HepG2 (cell line): ENCODE data around the gene NMU. TPM values are rescaled to one million over a fixed set of nuclear protein-coding genes. Genes with fewer than 3 reads are reported as not detected.

ENCODE experiments used
- ATAC-seq: fragments of 200-7000 bp; cut with Tn5 transposase; 3 replicates; pipeline ENCODE4 v1.9.1; 2020; ENCODE audit warnings: mild to moderate bottlenecking, moderate library complexity
- BruUV-seq: library from RNA; stranded (reverse); fragments of 400-500 nt; replicated peaks from 2 replicates; lab custom pipeline; 2021; lab: Mats Ljungman, UMichigan
- CTCF ChIA-PET: fragments of 300-600 bp; formaldehyde crosslinking; extraction: SDS; loops from one replicate; lab custom pipeline; 2021; ENCODE audit warnings: low total read pairs, inconsistent platforms, low intra/inter-chr PET ratio; lab: Yijun Ruan, JAX
- POLR2A ChIA-PET: fragments of 350-600 bp; sonication (Branson Sonifier 250); formaldehyde crosslinking; loops from one replicate; lab custom pipeline; 2020; ENCODE audit warnings: antibody characterized with exemption, inconsistent platforms; lab: Yijun Ruan, JAX
- DNase-seq: peaks from one replicate; pipeline ENCODE4 v3.0.0-alpha.2; 2015; ENCODE audit warnings: low spot score
- FAIRE-seq: peaks from 3 replicates; lab custom pipeline; 2011; peaks lifted over from hg19 to GRCh38; lab: Jason Lieb, UNC
- H2AFZ ChIP-seq: one replicate; pipeline ENCODE4 v1.6.1; 2011; ENCODE audit warnings: low read length, inconsistent platforms
- H3K27ac ChIP-seq: fragments of 300-600 bp; 3 replicates; pipeline ENCODE4 v1.8.0; 2011; ENCODE audit warnings: mixed run types, mild to moderate bottlenecking, mixed read lengths, low read length, inconsistent platforms; ENCODE audit not compliant: insufficient read depth; ENCODE audit errors: extremely low read length
- H3K27me3 ChIP-seq, 2 experiments: fragments of 200-600 bp in 1 of 2; 2 replicates in 1 of 2; 3 replicates in 1 of 2; pipeline versions ENCODE4 v1.6.0 to v1.8.0; 2011; ENCODE audit warnings: low read length in 2 of 2, mild to moderate bottlenecking in 2 of 2, moderate library complexity in 2 of 2, inconsistent platforms in 1 of 2; ENCODE audit not compliant: insufficient read depth in 2 of 2, control insufficient read depth in 1 of 2
- H3K36me3 ChIP-seq, 2 experiments: fragments of 200-600 bp in 1 of 2; replicated peaks in 1 of 2; 2 replicates in 1 of 2; 3 replicates in 1 of 2; pipeline versions ENCODE4 v1.5.1 to v1.8.0; 2011; ENCODE audit warnings: low read length in 2 of 2, inconsistent platforms in 1 of 2; ENCODE audit not compliant: insufficient read depth in 2 of 2, control insufficient read depth in 1 of 2
- H3K4me1 ChIP-seq: 2 replicates; pipeline ENCODE4 v1.5.1; 2012; ENCODE audit warnings: low read length, inconsistent platforms; ENCODE audit not compliant: insufficient read depth
- H3K4me2 ChIP-seq: 2 replicates; pipeline ENCODE4 v1.6.0; 2011; ENCODE audit warnings: low read depth, low read length, inconsistent platforms
- H3K4me3 ChIP-seq, 3 experiments: fragments of 200-600 bp in 1 of 3; sonication (generic), shearing (Covaris generic) in 1 of 3; replicated peaks in 1 of 3; 2 replicates each; pipeline ENCODE4 v1.5.1; 2011 to 2016; ENCODE audit warnings: low read length in 3 of 3, inconsistent platforms in 2 of 3, low read depth in 2 of 3, mild to moderate bottlenecking in 2 of 3, control low read depth in 1 of 3, mixed read lengths in 1 of 3; ENCODE audit not compliant: insufficient read depth in 1 of 3
- H3K79me2 ChIP-seq: one replicate; pipeline ENCODE4 v1.6.1; 2011; ENCODE audit warnings: low read length, inconsistent platforms; ENCODE audit not compliant: insufficient read depth
- H3K9ac ChIP-seq: 2 replicates; pipeline ENCODE4 v1.6.0; 2011; ENCODE audit warnings: mild to moderate bottlenecking, low read depth, low read length, inconsistent platforms; ENCODE audit not compliant: insufficient read depth
- H3K9me3 ChIP-seq: 2 replicates; pipeline ENCODE4 v1.5.1; 2012; ENCODE audit warnings: mild to moderate bottlenecking, low read length
- H4K20me1 ChIP-seq: 2 replicates; pipeline ENCODE4 v1.6.0; 2011; ENCODE audit warnings: inconsistent platforms, mild to moderate bottlenecking, low read length, moderate library complexity; ENCODE audit not compliant: insufficient read depth
- ARID2 ChIP-seq: sonication (generic); formaldehyde crosslinking; IDR thresholded peaks from 2 replicates; pipeline ENCODE4 v1.8.1; 2022; ENCODE audit warnings: mild to moderate bottlenecking, missing genetic modification reagents, borderline replicate concordance
- CEBPG ChIP-seq: IDR thresholded peaks from 2 replicates; pipeline ENCODE4 v1.6.1; 2016
- GABPB1 ChIP-seq: IDR thresholded peaks from 2 replicates; pipeline ENCODE4 v1.6.1; 2016; ENCODE audit warnings: mild to moderate bottlenecking, missing genetic modification reagents, moderate library complexity, missing compliant biosample characterization
- KLF12 ChIP-seq: sonication (generic); formaldehyde crosslinking; IDR thresholded peaks from 2 replicates; pipeline ENCODE4 v1.4.0; 2020; ENCODE audit warnings: missing genetic modification reagents, borderline replicate concordance
- MBD4 ChIP-seq: IDR thresholded peaks from 2 replicates; pipeline ENCODE4 v1.6.1; 2012; ENCODE audit warnings: low read length, inconsistent platforms, borderline replicate concordance
- RAD21 ChIP-seq: fragments of 450-650 bp; formaldehyde crosslinking; IDR thresholded peaks from 2 replicates; pipeline ENCODE4 v1.5.0; 2020; ENCODE audit warnings: mild to moderate bottlenecking
- RARA ChIP-seq: IDR thresholded peaks from 2 replicates; pipeline ENCODE4 v1.6.1; 2016; ENCODE audit warnings: missing genetic modification reagents, missing compliant biosample characterization
- SALL2 ChIP-seq: sonication (generic); formaldehyde crosslinking; IDR thresholded peaks from 2 replicates; pipeline ENCODE4 v1.8.1; 2023; ENCODE audit warnings: mild to moderate bottlenecking, missing genetic modification reagents, inconsistent platforms
- SIX4 ChIP-seq: sonication (generic); formaldehyde crosslinking; IDR thresholded peaks from 2 replicates; pipeline ENCODE4 v1.4.0; 2020; ENCODE audit warnings: missing genetic modification reagents
- SP140L ChIP-seq: sonication (generic); formaldehyde crosslinking; IDR thresholded peaks from 2 replicates; pipeline ENCODE4 v1.4.0; 2020; ENCODE audit warnings: missing genetic modification reagents, borderline replicate concordance
- ZC3H13 ChIP-seq: sonication (generic); formaldehyde crosslinking; IDR thresholded peaks from 2 replicates; pipeline ENCODE4 v1.8.1; 2023; ENCODE audit warnings: mild to moderate bottlenecking, missing genetic modification reagents, moderate library complexity
- ZNF24 ChIP-seq: fragments of 450-650 bp; IDR thresholded peaks from 2 replicates; pipeline ENCODE4 v1.6.1; 2017; ENCODE audit warnings: antibody characterized with exemption, mild to moderate bottlenecking
- ZNF30 ChIP-seq: sonication (generic); formaldehyde crosslinking; IDR thresholded peaks from 2 replicates; pipeline ENCODE4 v1.5.0; 2020; ENCODE audit warnings: mild to moderate bottlenecking, missing genetic modification reagents
- ZNF367 ChIP-seq: sonication (generic); formaldehyde crosslinking; IDR thresholded peaks from 2 replicates; pipeline ENCODE4 v1.4.0; 2020; ENCODE audit warnings: missing genetic modification reagents, borderline replicate concordance
- ZNF703 ChIP-seq: sonication (generic); formaldehyde crosslinking; IDR thresholded peaks from 2 replicates; pipeline ENCODE4 v1.5.1; 2020; ENCODE audit warnings: missing genetic modification reagents, mild to moderate bottlenecking, moderate library complexity, borderline replicate concordance
- ZNF737 ChIP-seq: sonication (generic); formaldehyde crosslinking; IDR thresholded peaks from 2 replicates; pipeline ENCODE4 v1.5.0; 2020; ENCODE audit warnings: missing genetic modification reagents, mild to moderate bottlenecking, borderline replicate concordance
- WGBS: methylation state at CpG from one replicate; pipeline ENCODE4 v1.1.6; 2017; ENCODE audit warnings: low lambda C conversion rate; 5-methylcytosine and 5-hydroxymethylcytosine counted together
- in situ Hi-C: cut with HindIII; loops from 2 replicates; pipeline ENCODE4 v1.10.0; 2017; ENCODE audit warnings: low pct_unique_long_range_greater_than_20kb; ENCODE audit not compliant: extremely low pct_ligation_motif_present
- intact Hi-C: fragments of 100-400 bp; cut with micrococcal nuclease; formaldehyde crosslinking; loops from one replicate; pipeline ENCODE4 v1.10.0; 2022; ENCODE audit not compliant: unreplicated experiment
- polyA plus RNA-seq, 8 experiments: library from polyadenylated mRNA; depleted of rRNA in 3 of 8; stranded (reverse) in 7 of 8; unstranded in 1 of 8; fragments of >200 nt; fragmentation: Illumina TruSeq in 4 of 8; extraction: Trizol in 4 of 8; gene quantifications; 2 replicates each; pipeline versions ENCODE4 v1.2.1 to v1.2.3, GENCODE V29; 2011 to 2016; ENCODE audit warnings: low read depth in 4 of 8, missing spikeins in 1 of 8, mixed read lengths in 1 of 8; ENCODE audit not compliant: insufficient read depth in 1 of 8
- total RNA-seq, 5 experiments: library from RNA; depleted of rRNA; stranded (reverse); fragments of >200 nt; fragmentation: Illumina TruSeq; extraction: Trizol; gene quantifications; 2 replicates each; pipeline ENCODE4 v1.2.3, GENCODE V29; 2016; ENCODE audit warnings: low read depth in 1 of 5
- TF ChIP-seq, protein P1 (sequence below): sonication (generic); formaldehyde crosslinking; IDR thresholded peaks from 2 replicates; pipeline ENCODE4 v1.5.0; 2020; ENCODE audit warnings: missing genetic modification reagents
- TF ChIP-seq, protein P2 (sequence below): sonication (generic); formaldehyde crosslinking; IDR thresholded peaks from 2 replicates; pipeline ENCODE4 v1.4.0; 2020; ENCODE audit warnings: missing genetic modification reagents

The NMU gene
- total and polyA plus RNA-seq, 2 of the 13 experiments (the other 11 are each of a cell fraction or from before 2014, with no cell fraction given), result not detected

DNA sequence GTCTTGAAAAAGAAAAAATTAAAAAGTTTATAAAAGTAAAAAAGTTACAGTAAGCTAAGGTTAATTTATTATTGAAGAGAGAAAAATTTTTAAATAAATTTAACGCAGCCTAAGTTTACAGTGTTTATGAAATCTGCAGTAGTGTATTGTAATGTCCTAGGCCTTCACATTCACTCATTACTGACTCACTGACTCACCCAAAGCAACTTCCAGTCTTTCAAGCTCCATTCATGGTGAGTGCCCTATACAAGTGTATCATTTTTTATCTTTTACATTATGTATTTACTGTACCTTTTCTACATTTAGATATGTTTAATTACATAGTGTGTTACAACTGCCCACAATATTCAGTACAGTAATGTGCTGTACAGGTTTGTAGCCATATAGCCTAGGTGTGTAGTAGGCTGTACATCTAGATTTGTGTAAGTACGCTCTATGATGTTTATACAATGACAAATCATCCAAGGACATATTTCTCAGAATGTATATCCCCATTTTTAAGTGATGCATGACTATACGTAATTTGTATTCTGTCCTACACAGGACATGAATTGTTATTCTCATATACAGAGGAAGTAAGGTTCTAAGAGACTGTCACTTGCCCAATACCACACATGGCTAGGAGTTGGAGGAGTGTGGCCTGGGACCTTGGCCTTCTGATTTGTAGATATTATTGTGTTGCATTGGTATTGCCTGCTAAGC is 24.6 kb downstream of the NMU start:
- intact Hi-C loops, result no loop called here
- no peak overlapping the region for H2AFZ ChIP-seq
- CTCF ChIA-PET, result no interaction called here
- H3K79me2 ChIP-seq, result no peaks in the 10 kb centered on the region
- H3K27me3 ChIP-seq, result no peaks in the 10 kb centered on the region
- BruUV-seq, result no TSS peak
- no peak for TF ChIP-seq ARID2
- no peak for TF ChIP-seq ZNF30 (CRISPR knock-in tag)
- TF ChIP-seq, protein P1, sequence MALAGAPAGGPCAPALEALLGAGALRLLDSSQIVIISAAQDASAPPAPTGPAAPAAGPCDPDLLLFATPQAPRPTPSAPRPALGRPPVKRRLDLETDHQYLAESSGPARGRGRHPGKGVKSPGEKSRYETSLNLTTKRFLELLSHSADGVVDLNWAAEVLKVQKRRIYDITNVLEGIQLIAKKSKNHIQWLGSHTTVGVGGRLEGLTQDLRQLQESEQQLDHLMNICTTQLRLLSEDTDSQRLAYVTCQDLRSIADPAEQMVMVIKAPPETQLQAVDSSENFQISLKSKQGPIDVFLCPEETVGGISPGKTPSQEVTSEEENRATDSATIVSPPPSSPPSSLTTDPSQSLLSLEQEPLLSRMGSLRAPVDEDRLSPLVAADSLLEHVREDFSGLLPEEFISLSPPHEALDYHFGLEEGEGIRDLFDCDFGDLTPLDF (CRISPR knock-in tag), result no peak
- no peak for TF ChIP-seq SP140L (CRISPR knock-in tag)
- no peak for TF ChIP-seq ZC3H13 (CRISPR knock-in tag)
- TF ChIP-seq ZNF737 (CRISPR knock-in tag), result no peak
- no peak for TF ChIP-seq ZNF367
- TF ChIP-seq RAD21 (CRISPR knock-in tag), result no peak
- no peak for TF ChIP-seq KLF12 (CRISPR knock-in tag)
- TF ChIP-seq SIX4 (CRISPR knock-in tag), result no peak
- TF ChIP-seq ZNF24, result no peak
- no peak for TF ChIP-seq CEBPG (CRISPR knock-in tag)
- TF ChIP-seq RARA (CRISPR knock-in tag), result no peak
- TF ChIP-seq SALL2 (CRISPR knock-in tag), result no peak
- TF ChIP-seq GABPB1 (CRISPR knock-in tag), result no peak
- no peak for TF ChIP-seq ZNF703 (CRISPR knock-in tag)
- TF ChIP-seq MBD4, result no peak
- TF ChIP-seq, protein P2, sequence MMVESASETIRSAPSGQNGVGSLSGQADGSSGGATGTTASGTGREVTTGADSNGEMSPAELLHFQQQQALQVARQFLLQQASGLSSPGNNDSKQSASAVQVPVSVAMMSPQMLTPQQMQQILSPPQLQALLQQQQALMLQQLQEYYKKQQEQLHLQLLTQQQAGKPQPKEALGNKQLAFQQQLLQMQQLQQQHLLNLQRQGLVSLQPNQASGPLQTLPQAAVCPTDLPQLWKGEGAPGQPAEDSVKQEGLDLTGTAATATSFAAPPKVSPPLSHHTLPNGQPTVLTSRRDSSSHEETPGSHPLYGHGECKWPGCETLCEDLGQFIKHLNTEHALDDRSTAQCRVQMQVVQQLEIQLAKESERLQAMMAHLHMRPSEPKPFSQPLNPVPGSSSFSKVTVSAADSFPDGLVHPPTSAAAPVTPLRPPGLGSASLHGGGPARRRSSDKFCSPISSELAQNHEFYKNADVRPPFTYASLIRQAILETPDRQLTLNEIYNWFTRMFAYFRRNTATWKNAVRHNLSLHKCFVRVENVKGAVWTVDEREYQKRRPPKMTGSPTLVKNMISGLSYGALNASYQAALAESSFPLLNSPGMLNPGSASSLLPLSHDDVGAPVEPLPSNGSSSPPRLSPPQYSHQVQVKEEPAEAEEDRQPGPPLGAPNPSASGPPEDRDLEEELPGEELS (CRISPR knock-in tag), result no peak
- TF ChIP-seq, all 625 proteins: peak for 0
- POLR2A ChIA-PET, result no interaction called here
- H3K4me2 ChIP-seq, result no peak overlapping the region
- WGBS, result 22% methylated on average over 3 of the region's 3 CpGs
- no peaks in the 10 kb centered on the region for H3K9me3 ChIP-seq
- FAIRE-seq, result no peak
- ATAC-seq, result no peak
- no peak overlapping the region for H3K27ac ChIP-seq
- H4K20me1 ChIP-seq, result no peaks in the 10 kb centered on the region
- no peaks in the 10 kb centered on the region for H3K36me3 ChIP-seq
- no peak for DNase-seq
- no peak overlapping the region for H3K4me3 ChIP-seq
- H3K9ac ChIP-seq, result no peak overlapping the region
- no peaks in the 10 kb centered on the region for H3K4me1 ChIP-seq
- in situ Hi-C loops, result no loop called here
